ENCODE results near the gene OBP2A. TPM values are rescaled to one million over a fixed set of nuclear protein-coding genes. Genes with fewer than 3 reads are reported as not detected.

The OBP2A gene
- total and polyA plus RNA-seq, 3 donors from 2014 or later, result 11.8 to 19.0 (median 13.9) TPM

- Histone ChIP-seq H3K4me1 (no peaks in the 10 kb centered on the region), H3K9me3 (no peaks in the 10 kb centered on the region), H3K27me3 (no peaks in the 10 kb centered on the region), H3K36me3 (ENCODE audit: low read depth, missing control alignments) (no peaks in the 10 kb centered on the region), H3K4me3 (no peak overlapping the region), H3K27ac (no peak overlapping the region)
- no peak for TF ChIP-seq CTCF (IDR thresholded peaks at IDR 0.05)
- no peak for TF ChIP-seq POLR2A (IDR thresholded peaks at IDR 0.05)
- no peak for DNase-seq
- WGBS, 2 donors, result 65 to 87% methylated on average over 1 of the region's 1 CpG
- intact Hi-C loops (cut with DNase I; ENCODE audit: low total_unique reads), result no loop called here
Observed at GRCh38 chr9:135573124-135573523, 27.2 kb downstream of the OBP2A start.

- no peak for TF ChIP-seq POLR2A (IDR thresholded peaks at IDR 0.05)
- TF ChIP-seq CTCF (IDR thresholded peaks at IDR 0.05), result no peak
- 65 to 71% methylated on average over 14 of the region's 14 CpGs for WGBS, 2 donors
- H3K4me3 ChIP-seq, result no peak overlapping the region
- no peak overlapping the region for H3K27ac ChIP-seq
- no peaks in the 10 kb centered on the region for H3K36me3 ChIP-seq (ENCODE audit: low read depth, missing control alignments)
- no peaks in the 10 kb centered on the region for H3K27me3 ChIP-seq
- intact Hi-C loops (cut with DNase I; ENCODE audit: low total_unique reads), result no loop called here
- no peak for DNase-seq
- no peaks in the 10 kb centered on the region for H3K9me3 ChIP-seq
- no peaks in the 10 kb centered on the region for H3K4me1 ChIP-seq
Observed at GRCh38 chr9:135574331-135574730, 28.4 kb downstream of the OBP2A start.

- H3K27me3 ChIP-seq, result no peaks in the 10 kb centered on the region
- no peaks in the 10 kb centered on the region for H3K4me1 ChIP-seq
- WGBS, 2 donors, result 94 to 95% methylated on average over 12 to 15 of the region's 15 CpGs
- intact Hi-C loops (cut with DNase I; ENCODE audit: low total_unique reads), result no loop called here
- H3K27ac ChIP-seq, result no peak overlapping the region
- DNase-seq, result no peak
- H3K9me3 ChIP-seq, result no peaks in the 10 kb centered on the region
- H3K4me3 ChIP-seq, result no peak overlapping the region
- no peaks in the 10 kb centered on the region for H3K36me3 ChIP-seq (ENCODE audit: low read depth, missing control alignments)
- TF ChIP-seq CTCF (IDR thresholded peaks at IDR 0.05) (no peak), POLR2A (IDR thresholded peaks at IDR 0.05) (no peak)
Observed at GRCh38 chr9:135574943-135575342, 29.0 kb downstream of the OBP2A start.

GRCh38 chr9:135575995-135576631, 30.2 kb downstream of the OBP2A start:
- Histone ChIP-seq H3K27me3 (no peaks in the 10 kb centered on the region), H3K36me3 (ENCODE audit: low read depth, missing control alignments) (no peaks in the 10 kb centered on the region), H3K4me3 (no peak overlapping the region), H3K27ac (no peak overlapping the region), H3K4me1 (no peaks in the 10 kb centered on the region), H3K9me3 (no peaks in the 10 kb centered on the region)
- TF ChIP-seq CTCF (IDR thresholded peaks at IDR 0.05), result no peak
- no peak for TF ChIP-seq POLR2A (IDR thresholded peaks at IDR 0.05)
- no peak for DNase-seq
- WGBS, 2 donors, result 87 to 88% methylated on average over 20 to 22 of the region's 22 CpGs
- intact Hi-C loops (cut with DNase I; ENCODE audit: low total_unique reads), result no loop called here

GRCh38 chr9:135577256-135577655, 31.3 kb downstream of the OBP2A start:
- TF ChIP-seq CTCF (IDR thresholded peaks at IDR 0.05) (no peak), POLR2A (IDR thresholded peaks at IDR 0.05) (no peak)
- Histone ChIP-seq H3K36me3 (ENCODE audit: low read depth, missing control alignments) (no peaks in the 10 kb centered on the region), H3K27me3 (no peaks in the 10 kb centered on the region), H3K27ac (no peak overlapping the region), H3K4me3 (no peak overlapping the region), H3K4me1 (no peaks in the 10 kb centered on the region), H3K9me3 (no peaks in the 10 kb centered on the region)
- 68 to 88% methylated on average over 6 to 10 of the region's 10 CpGs for WGBS, 2 donors
- intact Hi-C loops (cut with DNase I; ENCODE audit: low total_unique reads), result no loop called here
- DNase-seq, result no peak
